Kidney (tissue), 22 donors: ENCODE measurements around the gene PRR35. TPM values are rescaled to one million over a fixed set of nuclear protein-coding genes. Genes with fewer than 3 reads are reported as not detected.

Source experiments
- DNase-seq, 5 donors: peaks; one replicate each; pipeline ENCODE4 v3.0.0-alpha.2; 2013 to 2020
- FAIRE-seq: peaks from 2 replicates; lab custom pipeline; 2012; peaks lifted over from hg19 to GRCh38; lab: Jason Lieb, UNC
- H3K27ac ChIP-seq, 2 donors: one replicate each; pipeline ENCODE4 v1.7.0; 2013; ENCODE audit warnings: low read depth in 2 of 2, low read length in 2 of 2, inconsistent platforms in 1 of 2
- H3K27me3 ChIP-seq: one replicate; pipeline ENCODE4 v1.7.1; 2013; ENCODE audit warnings: low read length, inconsistent platforms; ENCODE audit not compliant: control insufficient read depth, insufficient read depth
- H3K36me3 ChIP-seq, 3 donors: one replicate each; pipeline versions ENCODE4 v1.7.0 to v1.7.1; 2013; ENCODE audit warnings: low read length in 3 of 3, control low read depth in 1 of 3, inconsistent platforms in 1 of 3; ENCODE audit not compliant: insufficient read depth in 3 of 3, control insufficient read depth in 2 of 3
- H3K4me1 ChIP-seq, 3 donors: one replicate each; pipeline versions ENCODE4 v1.7.0 to v1.7.1; 2013; ENCODE audit warnings: low read length in 3 of 3, inconsistent platforms in 1 of 3, low read depth in 1 of 3; ENCODE audit not compliant: control insufficient read depth in 2 of 3, insufficient read depth in 2 of 3
- H3K4me3 ChIP-seq, 3 donors: one replicate each; pipeline versions ENCODE4 v1.7.0 to v1.8.1; 2013; ENCODE audit warnings: low read length in 3 of 3, control low read depth in 1 of 3, inconsistent platforms in 1 of 3
- H3K9ac ChIP-seq, 3 donors: one replicate each; pipeline versions ENCODE4 v1.7.0 to v1.7.1; 2013; ENCODE audit warnings: low read length in 3 of 3, control low read depth in 1 of 3, inconsistent platforms in 1 of 3
- H3K9me3 ChIP-seq, 3 donors: one replicate each; pipeline versions ENCODE4 v1.7.0 to v1.7.1; 2013; ENCODE audit warnings: low read length in 3 of 3, control low read depth in 1 of 3, inconsistent platforms in 1 of 3; ENCODE audit not compliant: control insufficient read depth in 2 of 3, insufficient read depth in 1 of 3
- intact Hi-C: fragments of 100-400 bp; cut with DNase I; formaldehyde crosslinking; loops from one replicate; pipeline ENCODE4 v1.11.1; 2022
- long read RNA-seq, 10 donors: library from polyadenylated mRNA in 1 of 10; unstranded in 1 of 10; transcript quantifications; one replicate each; pipeline ENCODE4 v2.0.0 and lab custom pipeline, GENCODE V29; 2021 to 2026
- polyA plus RNA-seq: library from polyadenylated mRNA; stranded (reverse); fragments of 350-450 nt; fragmentation: Illumina TruSeq; extraction: RNeasy Lipid Tissue Mini Kit (QIAGEN cat#74804); gene quantifications from one replicate; pipeline ENCODE4 v1.2.3, GENCODE V29; 2014; ENCODE audit warnings: low read depth, low replicate concordance; ENCODE audit not compliant: insufficient read depth
- total RNA-seq: library from RNA; stranded (reverse); fragmentation: NEBNext Ultra II Directional; extraction: Animal tissue kit (Norgen Biotek cat#: 25700); gene quantifications from one replicate; pipeline ENCODE4 v1.2.1, GENCODE V29; 2021
- TF ChIP-seq, protein P1 (sequence below): IDR thresholded peaks from 3 replicates; pipeline ENCODE4 v1.5.1; 2012; ENCODE audit warnings: mild to moderate bottlenecking, moderate library complexity, borderline replicate concordance; ENCODE audit not compliant: insufficient read depth; ENCODE audit errors: extremely low read depth
- donor health status: control.
- donor health status: control.
- donor health status: control.
- donor health status: control.
- donor health status: control.
- donor health status: DM: yes; HTN: yes; CAD: no.
- donor health status: Normal renal cell carcinoma (clear cell type).

Gene PRR35
- 1.8 TPM for total RNA-seq
- 24.4 TPM for polyA plus RNA-seq
- long read RNA-seq, donor 1, partial matches to known transcripts, result 8 of 9 reads
- long read RNA-seq, donor 1, other reads (novel, unspliced or antisense), result 0 of 9 reads
- long read RNA-seq, donor 2, partial matches to known transcripts, result 0 of 6 reads
- long read RNA-seq, donor 2, other reads (novel, unspliced or antisense), result 5 of 6 reads
- long read RNA-seq, donor 3, partial matches to known transcripts, result 0 of 1 reads
- long read RNA-seq, donor 3, other reads (novel, unspliced or antisense), result 0 of 1 reads
- long read RNA-seq, donor 4, partial matches to known transcripts, result 0 of 1 reads
- long read RNA-seq, donor 4, other reads (novel, unspliced or antisense), result 0 of 1 reads
- long read RNA-seq, donor 5, result 0 reads
- long read RNA-seq, donor 6, result 0 reads
- long read RNA-seq, donor 7, partial matches to known transcripts, result 2 of 5 reads
- long read RNA-seq, donor 7, other reads (novel, unspliced or antisense), result 3 of 5 reads
- long read RNA-seq, donor 8, partial matches to known transcripts, result 0 of 7 reads
- long read RNA-seq, donor 8, other reads (novel, unspliced or antisense), result 5 of 7 reads
- long read RNA-seq, donor 9, result 0 reads
- long read RNA-seq, donor 10, partial matches to known transcripts, result 5 of 8 reads
- long read RNA-seq, donor 10, other reads (novel, unspliced or antisense), result 0 of 8 reads

DNA sequence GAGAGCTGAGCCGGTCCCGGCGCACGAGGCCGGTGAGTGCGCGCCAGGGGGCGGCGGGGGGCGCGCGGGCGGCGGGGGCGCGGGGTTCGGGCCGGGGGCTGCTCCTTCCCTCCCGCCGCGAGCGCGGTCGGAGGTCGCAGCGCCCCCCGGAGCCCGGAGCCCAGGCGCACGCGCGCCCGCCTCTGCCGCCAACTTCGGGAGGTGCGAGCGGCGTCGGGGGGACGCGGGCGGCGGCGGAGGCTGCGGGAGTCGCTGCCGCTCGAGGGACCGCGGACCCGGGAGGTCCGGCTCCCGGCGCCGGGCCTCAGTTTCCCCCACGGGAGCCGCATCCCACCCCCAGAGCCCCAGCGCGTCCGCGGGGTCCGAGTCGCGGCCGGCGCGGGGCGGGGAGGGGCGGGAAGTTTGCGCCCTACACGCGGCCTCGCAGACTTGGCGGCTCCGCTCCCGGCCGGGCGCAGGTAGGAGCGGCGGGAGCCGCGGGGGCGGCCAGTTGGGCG lies at the start of gene PRR35:
Gene PRR35, plus strand, starts transcription at position 191 of the 497 bp plus-strand sequence. CDS start 2,901 bp downstream, outside the sequence.
- H3K27me3 ChIP-seq, result peaks cover 8% of the 10 kb centered on the region
- no peak within 1 kb of the TSS for H3K9ac ChIP-seq
- FAIRE-seq (no peak), DNase-seq (no peak)
- peak within 1 kb of the TSS; percentile 32 to 53 for H3K27ac ChIP-seq
- peaks cover 0 to 24% (median 3%) of the 10 kb centered on the region in 3 donors for H3K4me1 ChIP-seq
- intact Hi-C loops, result no loop called here
- H3K36me3 ChIP-seq, result no peaks in the 10 kb centered on the region
- no peaks in the 10 kb centered on the region for H3K9me3 ChIP-seq
- TF ChIP-seq, protein P1, sequence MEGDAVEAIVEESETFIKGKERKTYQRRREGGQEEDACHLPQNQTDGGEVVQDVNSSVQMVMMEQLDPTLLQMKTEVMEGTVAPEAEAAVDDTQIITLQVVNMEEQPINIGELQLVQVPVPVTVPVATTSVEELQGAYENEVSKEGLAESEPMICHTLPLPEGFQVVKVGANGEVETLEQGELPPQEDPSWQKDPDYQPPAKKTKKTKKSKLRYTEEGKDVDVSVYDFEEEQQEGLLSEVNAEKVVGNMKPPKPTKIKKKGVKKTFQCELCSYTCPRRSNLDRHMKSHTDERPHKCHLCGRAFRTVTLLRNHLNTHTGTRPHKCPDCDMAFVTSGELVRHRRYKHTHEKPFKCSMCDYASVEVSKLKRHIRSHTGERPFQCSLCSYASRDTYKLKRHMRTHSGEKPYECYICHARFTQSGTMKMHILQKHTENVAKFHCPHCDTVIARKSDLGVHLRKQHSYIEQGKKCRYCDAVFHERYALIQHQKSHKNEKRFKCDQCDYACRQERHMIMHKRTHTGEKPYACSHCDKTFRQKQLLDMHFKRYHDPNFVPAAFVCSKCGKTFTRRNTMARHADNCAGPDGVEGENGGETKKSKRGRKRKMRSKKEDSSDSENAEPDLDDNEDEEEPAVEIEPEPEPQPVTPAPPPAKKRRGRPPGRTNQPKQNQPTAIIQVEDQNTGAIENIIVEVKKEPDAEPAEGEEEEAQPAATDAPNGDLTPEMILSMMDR, result no peak
- H3K4me3 ChIP-seq, result no peak within 1 kb of the TSS

DNA sequence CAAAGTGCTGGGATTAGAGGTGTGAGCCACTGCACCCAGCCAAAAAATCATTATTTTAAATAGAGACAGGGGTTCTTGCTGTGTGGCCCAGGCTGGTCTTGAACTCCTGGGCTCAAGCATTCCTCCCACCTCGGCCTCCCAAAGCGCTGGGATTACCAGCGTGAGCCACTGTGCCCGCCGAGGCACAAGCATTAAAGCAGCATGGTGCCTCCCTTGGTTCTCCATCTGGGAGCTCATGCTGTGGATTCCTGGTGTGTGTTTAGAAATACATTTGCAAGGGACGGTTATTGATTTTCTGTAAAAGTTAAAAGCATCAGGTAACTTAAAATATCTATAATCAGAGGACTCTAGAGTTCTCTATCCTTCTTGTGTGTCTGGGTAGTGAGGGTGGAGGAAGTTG lies 47.4 kb upstream of the PRR35 start:
- TF ChIP-seq, protein P1, result no peak
- FAIRE-seq, result no peak
- Histone ChIP-seq H3K27me3 (no peaks in the 10 kb centered on the region), H3K27ac (no peak overlapping the region), H3K4me3 (no peak overlapping the region), H3K4me1 (no peaks in the 10 kb centered on the region), H3K36me3 (peaks cover 2 to 23% (median 14%) of the 10 kb centered on the region in 3 donors), H3K9ac (no peak overlapping the region), H3K9me3 (no peaks in the 10 kb centered on the region)
- DNase-seq, result no peak
- intact Hi-C loops, result no loop called here

DNA sequence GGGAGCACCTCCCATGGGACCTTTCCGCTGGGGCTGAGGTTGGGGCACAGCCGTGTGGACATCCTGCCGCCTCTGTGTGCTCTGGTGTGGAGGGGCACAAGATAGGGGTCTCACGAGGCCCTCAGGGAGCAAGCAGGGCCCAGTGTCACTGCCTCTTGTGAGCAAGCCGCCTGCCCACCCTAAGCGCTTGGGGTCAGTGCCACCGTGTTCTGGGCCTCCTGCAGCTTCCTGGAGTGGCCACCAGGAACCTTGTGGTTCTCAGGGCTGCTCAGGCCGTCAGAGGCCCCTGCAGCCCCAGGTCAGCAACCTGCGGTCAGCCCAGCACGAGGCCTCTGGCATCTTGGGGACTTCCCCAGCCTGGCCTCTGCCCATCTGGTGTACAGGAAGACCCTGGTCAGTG lies 46.2 kb upstream of the PRR35 start:
- Histone ChIP-seq H3K27me3 (no peaks in the 10 kb centered on the region), H3K36me3 (peaks cover 2 to 27% (median 14%) of the 10 kb centered on the region in 3 donors), H3K9me3 (no peaks in the 10 kb centered on the region), H3K4me3 (no peak overlapping the region), H3K27ac (no peak overlapping the region), H3K9ac (no peak overlapping the region), H3K4me1 (no peaks in the 10 kb centered on the region)
- FAIRE-seq, result no peak
- intact Hi-C loops, result no loop called here
- no peak for DNase-seq
- TF ChIP-seq, protein P1, result no peak
